HG02678 (cell line): ENCODE measurements around the gene PLS3.

Experiments used
- ATAC-seq: cut with Tn5 transposase; IDR thresholded peaks from one replicate; pipeline ENCODE4 v1.9.1; 2021; ENCODE audit warnings: mild to moderate bottlenecking, moderate library complexity; ENCODE audit not compliant: unreplicated experiment

PLS3 gene

DNA sequence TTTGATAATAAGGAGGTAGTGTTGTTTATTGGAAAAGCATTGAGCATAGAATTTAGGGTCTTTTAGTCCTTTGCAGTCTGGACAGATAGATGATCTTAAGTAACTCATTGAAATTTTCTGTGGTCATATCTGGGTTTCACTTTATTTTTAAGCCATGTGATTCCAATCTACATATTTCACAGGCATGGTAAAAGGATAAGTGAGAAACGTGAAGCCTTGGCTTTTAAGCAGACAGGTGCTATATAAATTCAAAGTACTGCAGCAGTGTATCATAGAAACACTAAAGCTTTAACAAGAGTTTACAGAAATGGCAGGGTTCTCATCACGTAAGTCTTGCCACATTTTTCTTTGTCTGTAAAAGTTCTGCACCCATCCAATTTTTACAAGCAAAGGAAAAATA, 4.9 kb downstream of the PLS3 start:
- ATAC-seq: no peak

- ATAC-seq: no peak
Measured at GRCh38 chrX:115571712-115572111, 10.7 kb downstream of the PLS3 start.

DNA sequence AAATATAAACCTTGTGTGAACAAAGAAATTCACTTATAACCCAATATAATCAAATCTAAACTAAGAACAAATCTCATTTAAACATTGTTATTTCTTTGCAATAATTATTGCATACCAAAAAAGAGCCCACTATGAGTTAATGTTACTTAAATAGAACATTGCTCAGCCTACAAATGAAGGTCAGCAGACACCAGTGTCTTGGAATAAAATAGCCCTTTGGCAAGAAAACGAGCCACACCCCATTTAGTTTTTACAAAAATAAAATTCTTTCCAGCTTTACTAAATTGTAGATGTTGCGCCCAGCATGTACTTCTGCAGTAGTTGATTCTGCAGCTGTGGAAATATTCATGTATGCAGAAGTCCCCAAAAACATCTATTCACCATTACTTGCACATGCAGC, 12.2 kb downstream of the PLS3 start:
- ATAC-seq: no peak

DNA sequence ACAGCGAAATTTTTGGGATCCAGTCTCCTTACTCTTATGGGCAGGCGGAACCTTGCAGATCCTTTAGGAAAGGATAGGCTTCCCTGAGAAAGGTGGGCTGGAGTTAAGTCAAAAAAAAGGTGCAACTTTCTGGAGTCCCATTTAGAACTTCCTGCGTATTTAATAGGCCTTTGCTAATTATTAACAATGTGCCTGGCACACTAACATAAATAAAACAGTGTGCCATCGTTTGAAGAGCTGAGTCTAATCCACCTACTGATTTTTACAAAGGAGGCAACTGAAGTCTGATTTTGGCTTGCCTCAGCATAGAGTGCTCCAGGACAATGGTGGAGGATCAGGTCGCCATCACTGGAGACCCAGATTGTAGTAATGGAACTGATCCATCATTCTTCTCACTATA, 15.7 kb downstream of the PLS3 start:
- no peak for ATAC-seq

DNA sequence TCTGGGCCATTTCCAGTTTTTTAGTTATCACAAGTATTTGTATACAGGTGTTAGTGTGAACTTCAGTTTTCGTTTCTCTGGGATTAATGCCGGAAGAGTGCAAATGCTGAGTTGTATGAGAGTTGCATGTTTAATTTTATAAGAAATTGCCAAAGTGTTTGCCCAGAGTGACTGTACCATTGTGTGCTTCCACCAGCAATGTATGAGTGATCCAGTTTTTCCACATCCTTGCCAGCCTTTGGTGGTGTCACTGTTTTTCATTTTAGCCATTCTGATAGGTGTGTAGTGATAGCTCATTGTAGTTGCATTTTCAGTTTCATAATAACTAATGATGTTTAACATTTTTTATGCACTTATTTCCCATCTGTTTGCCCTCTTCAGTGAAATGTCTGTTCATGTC, 18.4 kb downstream of the PLS3 start:
- ATAC-seq: no peak

DNA sequence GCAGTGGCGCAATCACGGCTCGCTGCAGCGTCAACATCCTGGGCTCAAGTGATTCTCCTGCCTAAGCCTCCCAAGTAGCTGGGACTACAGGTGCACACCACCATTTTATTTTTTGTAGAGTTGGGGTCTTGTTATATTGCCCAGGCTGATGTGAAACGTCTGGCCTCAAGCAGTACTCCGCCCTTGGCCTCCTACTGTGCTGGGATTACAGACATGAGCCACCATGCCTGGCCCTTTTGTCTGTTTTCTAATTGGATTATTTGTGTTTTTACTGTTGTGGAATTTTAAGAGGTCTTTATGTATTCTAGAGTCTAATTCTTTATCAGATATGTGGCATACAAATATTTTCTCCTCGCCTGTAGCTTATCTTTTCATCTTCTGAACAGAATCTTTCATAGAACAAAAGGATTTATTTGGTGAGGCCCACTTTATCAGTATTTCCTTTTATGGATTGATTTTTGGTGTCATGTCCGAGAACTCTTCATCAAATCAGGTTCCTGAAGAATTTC, 18.9 kb downstream of the PLS3 start:
- ATAC-seq: no peak

- no peak for ATAC-seq
Measured at GRCh38 chrX:115581759-115582615, 21.0 kb downstream of the PLS3 start.

DNA sequence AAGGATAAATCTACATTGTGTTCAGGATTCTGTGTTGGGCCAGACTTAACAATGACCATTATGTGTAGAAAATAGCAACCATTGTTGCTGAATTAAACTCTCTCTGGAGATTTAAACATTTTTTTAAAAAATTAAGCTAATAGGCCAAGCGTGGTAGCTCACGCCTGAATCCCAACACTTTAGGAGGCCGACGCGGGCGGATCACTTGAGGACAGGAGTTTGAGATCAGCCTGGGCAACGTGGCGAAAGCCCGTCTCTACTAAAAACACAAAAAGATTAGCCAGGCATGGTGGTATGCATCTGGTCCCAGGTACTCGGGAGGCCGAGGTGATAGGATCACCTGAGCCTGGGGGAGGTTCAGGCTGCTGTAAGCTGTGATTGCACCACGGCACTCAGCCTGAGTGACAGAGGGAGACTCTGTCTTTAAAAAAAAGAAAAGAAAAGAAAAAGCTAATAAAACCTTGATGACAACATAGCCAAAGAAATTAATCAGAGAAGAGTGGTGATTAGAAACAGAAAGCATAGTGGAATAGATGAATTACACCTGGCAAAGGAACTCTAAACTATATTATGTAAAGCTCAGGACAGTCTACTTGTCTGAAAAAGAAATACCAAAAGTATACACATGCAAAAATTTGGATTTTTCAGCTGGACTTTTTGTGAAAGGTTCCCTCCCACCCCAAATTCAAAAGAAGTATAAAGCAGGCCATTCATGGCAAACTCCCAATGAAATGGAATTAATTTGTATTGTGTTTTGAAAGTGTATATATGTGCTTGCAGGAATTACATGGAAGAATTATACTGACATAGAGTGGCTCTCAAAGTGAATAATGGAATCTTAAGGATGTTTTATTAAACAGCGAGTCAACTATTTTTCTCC, 21.9 kb downstream of the PLS3 start:
- ATAC-seq: no peak

GRCh38 chrX:115583496-115584004, 22.6 kb downstream of the PLS3 start:
- ATAC-seq: no peak

DNA sequence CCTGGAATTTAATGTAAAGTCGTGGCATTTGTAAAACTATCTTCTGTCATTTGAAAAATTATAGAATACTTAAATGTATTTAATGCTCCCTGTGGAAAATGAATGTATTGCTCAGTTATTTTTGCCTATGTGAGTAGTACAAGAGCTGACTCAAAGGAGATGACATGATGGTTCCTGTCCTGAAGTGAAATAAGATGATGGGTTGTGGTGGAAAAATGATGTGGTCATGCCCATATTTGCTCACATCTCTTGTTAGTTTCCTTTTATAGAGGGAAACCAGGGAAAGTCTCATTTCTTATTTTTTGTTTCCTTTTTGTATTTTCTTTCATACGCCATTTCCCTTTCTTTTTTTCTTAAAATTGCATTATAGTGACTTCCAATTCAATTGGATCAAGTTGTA, 23.7 kb downstream of the PLS3 start:
- no peak for ATAC-seq

GRCh38 chrX:115588179-115588578, 27.2 kb downstream of the PLS3 start:
- no peak for ATAC-seq

GRCh38 chrX:115589419-115589818, 28.4 kb downstream of the PLS3 start:
- ATAC-seq: no peak

DNA sequence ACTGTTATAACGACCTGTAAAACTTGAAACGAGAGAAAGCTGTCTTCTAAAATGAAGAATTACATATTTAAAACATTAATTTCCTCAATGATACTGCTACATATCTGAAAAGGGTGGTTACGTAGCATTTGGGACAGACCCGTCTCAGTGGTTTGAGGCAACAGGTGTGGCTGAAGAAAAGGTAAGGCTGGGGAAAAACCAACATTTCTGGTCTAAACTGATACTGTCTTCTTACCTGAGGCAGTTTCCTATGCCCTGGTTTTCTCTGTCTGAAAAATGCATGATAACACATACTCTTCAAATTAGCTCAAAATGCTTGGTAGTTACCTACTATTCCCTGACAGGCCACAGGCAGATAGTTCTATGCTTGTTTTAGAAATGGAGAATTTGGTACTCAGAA, 30.4 kb downstream of the PLS3 start:
- no peak for ATAC-seq

GRCh38 chrX:115591856-115592842, 31.2 kb downstream of the PLS3 start:
- no peak for ATAC-seq

DNA sequence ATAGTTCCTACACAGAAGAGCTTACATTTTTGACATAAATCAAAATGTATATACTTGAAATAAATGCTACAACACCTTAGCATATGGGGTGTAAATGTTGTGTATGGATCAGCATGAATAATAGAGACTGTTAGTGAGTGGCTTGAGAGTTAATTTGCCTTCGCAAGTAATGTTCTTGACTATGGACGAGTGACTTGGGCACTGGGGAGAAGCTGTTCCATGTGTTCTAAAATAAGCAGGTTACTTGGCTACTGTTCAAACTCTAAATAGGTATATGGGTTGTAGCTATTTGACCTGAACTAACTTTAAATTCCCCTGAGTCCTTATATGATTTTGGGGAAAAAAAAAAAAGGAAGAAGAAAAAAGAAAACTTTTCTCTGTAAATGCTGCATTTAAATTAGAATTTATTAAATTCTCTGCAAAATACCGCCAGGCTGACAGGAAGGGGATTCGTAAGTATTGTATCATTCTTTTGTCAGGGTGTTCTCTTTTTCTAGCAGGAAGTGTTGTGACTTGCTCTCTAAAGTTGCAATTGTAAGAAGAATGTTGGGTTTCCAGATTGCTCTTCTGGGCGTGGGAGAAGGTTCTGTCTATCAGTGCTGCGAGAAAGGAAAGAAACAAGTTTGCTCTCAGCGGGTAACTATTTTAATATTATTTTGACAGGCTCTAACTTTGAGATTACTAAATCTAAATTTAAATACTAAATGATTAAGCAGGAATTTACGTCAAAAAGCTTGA, 32.2 kb downstream of the PLS3 start:
- no peak for ATAC-seq

GRCh38 chrX:115595049-115595448, 34.1 kb downstream of the PLS3 start:
- no peak for ATAC-seq

DNA sequence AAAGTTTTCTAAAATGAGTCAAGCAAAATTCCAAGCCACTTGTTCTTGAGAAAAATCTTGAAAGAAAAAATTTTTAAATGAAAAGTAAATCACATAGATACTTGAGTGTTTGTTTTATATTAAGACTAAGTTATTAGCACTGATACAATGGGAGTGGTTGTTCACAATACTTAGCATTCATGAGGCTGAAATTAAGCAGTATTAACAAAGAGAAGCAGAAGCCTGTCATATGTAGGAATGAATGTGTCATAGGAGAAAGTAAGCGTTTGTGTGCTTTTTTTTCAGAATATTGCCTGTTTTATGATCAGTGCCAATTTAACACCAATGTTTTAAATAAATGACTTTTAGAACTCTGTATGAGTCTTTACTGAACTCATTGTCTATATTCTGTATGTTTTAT, 37.6 kb downstream of the PLS3 start:
- ATAC-seq: no peak

DNA sequence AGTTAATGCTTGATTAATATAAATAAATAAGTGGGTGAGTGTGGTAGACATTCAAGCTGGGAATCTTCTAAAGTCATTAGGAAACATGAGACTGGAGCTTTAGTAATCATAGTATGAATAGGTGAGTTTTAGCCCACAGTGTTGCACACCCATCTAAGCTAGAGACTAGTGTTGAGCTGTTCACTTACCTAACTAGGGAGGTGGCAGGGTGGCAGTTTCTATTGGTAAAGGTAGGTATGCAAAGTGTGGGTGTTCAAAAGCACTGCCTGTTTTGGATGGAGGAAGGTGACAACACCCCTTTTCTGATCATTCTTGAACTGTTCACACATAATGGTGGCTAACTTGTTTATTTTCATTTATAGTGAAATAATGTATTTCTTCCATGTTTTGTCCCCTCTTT, 41.3 kb downstream of the PLS3 start:
- ATAC-seq: no peak

DNA sequence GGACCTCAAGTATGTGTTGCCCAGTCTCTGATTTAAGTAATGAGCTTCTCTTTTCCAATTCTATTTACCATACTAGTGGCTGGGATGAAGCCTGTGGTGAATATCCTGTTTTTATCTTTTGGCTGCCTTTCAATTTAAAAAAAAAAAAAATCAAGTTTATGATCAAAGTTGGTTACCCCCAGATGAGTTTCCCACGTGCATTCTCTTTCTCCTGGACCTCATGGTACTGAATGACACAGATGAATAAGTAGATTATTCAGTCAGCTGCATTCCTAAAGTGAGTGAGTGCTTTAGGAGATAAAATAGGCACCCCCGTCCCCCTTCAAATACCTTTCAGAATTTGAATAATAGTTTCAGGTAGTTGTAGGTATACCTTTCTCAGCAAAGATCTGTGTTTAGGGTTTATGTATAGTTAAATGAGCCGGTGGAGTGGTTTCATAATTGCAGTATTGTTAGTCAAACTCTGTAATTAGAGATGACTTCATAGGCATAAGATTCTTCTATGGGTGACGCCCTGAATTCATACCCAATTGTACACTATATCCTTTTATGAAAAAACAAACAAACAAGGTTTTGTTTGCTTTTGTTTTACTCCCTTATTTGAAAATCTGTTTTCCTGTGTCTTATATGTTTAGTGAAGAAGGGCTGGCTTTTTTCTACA, 41.9 kb downstream of the PLS3 start:
- ATAC-seq: no peak
